ENCODE results near the gene UNC13D. TPM values are rescaled to one million over a fixed set of nuclear protein-coding genes. Genes with fewer than 3 reads are reported as not detected.

The UNC13D gene
- total and polyA plus RNA-seq, 7 donors: 4.3 to 61.9 (median 10.2) TPM

GRCh38 chr17:75783069-75783783, 61.0 kb downstream of the UNC13D start:
- no peak for DNase-seq
- Histone ChIP-seq H3K36me3 (peaks cover 8 to 11% (median 9%) of the 10 kb centered on the region in 4 donors), H3K9me3 (no peaks in the 10 kb centered on the region), H3K4me1 (peaks cover 0 to 49% (median 35%) of the 10 kb centered on the region in 4 donors), H3K27ac (peak overlapping the region; percentile 95 to 99 (median 97)), H3K27me3 (no peaks in the 10 kb centered on the region), H3K4me3 (no peak overlapping the region)
- TF ChIP-seq POLR2AphosphoS5 (IDR thresholded peaks at IDR 0.05) (no peak), POLR2A (IDR thresholded peaks at IDR 0.05) (no peak), CTCF (IDR thresholded peaks at IDR 0.05) (peak in 3 of 4 experiments; percentile 62 to 84 (median 73)), EP300 (IDR thresholded peaks at IDR 0.05) (no peak)
- 3% methylated on average over 6 of the region's 6 CpGs for WGBS, 2 donors
- intact Hi-C loops (cut with DNase I): loop anchor here (5.0 kb wide), 1 partner anchor 94 kb away; the partner anchor contains the start of gene TRIM47

- intact Hi-C loops (cut with DNase I): loop anchor here (5.0 kb wide), 2 partner anchors 97 to 117 kb away; partner anchors contain the start of genes TRIM47 and TRIM65
- Histone ChIP-seq H3K36me3 (peaks cover 8 to 38% (median 17%) of the 10 kb centered on the region in 4 donors), H3K27me3 (no peaks in the 10 kb centered on the region), H3K4me3 (peak overlapping the region in 1 of 4 donors; percentile 91), H3K27ac (peak overlapping the region; percentile 53 to 98 (median 83)), H3K9me3 (no peaks in the 10 kb centered on the region), H3K4me1 (peaks cover 0 to 43% (median 33%) of the 10 kb centered on the region in 4 donors)
- no peak for TF ChIP-seq CTCF (IDR thresholded peaks at IDR 0.05)
- no peak for TF ChIP-seq POLR2AphosphoS5 (IDR thresholded peaks at IDR 0.05)
- WGBS, 2 donors: 20 to 21% methylated on average over 5 of the region's 5 CpGs
- DNase-seq: no peak
Measured at GRCh38 chr17:75779987-75780889, 64.0 kb downstream of the UNC13D start.

GRCh38 chr17:75779250-75779986, 64.8 kb downstream of the UNC13D start:
- WGBS, 2 donors: 1% methylated on average over 84 of the region's 84 CpGs
- DNase-seq: peak; percentile 99
- H3K4me1 ChIP-seq: peaks cover 0 to 41% (median 32%) of the 10 kb centered on the region in 4 donors
- TF ChIP-seq POLR2AphosphoS5 (IDR thresholded peaks at IDR 0.05): peak; percentile 100
- no peak for TF ChIP-seq CTCF (IDR thresholded peaks at IDR 0.05)
- peak; percentile 100 for TF ChIP-seq POLR2A (IDR thresholded peaks at IDR 0.05)
- peak in 2 of 4 donors; percentile 70 to 88 for TF ChIP-seq EP300 (IDR thresholded peaks at IDR 0.05)
- H3K27ac ChIP-seq: peak overlapping the region; percentile 94 to 99 (median 98)
- H3K9me3 ChIP-seq: no peaks in the 10 kb centered on the region
- H3K36me3 ChIP-seq: peaks cover 8 to 46% (median 19%) of the 10 kb centered on the region in 4 donors
- peak overlapping the region; percentile 78 to 97 (median 86) for H3K4me3 ChIP-seq
- intact Hi-C loops (cut with DNase I): loop anchor here (5.0 kb wide), 1 partner anchor 118 kb away; the partner anchor contains the start of gene TRIM65
- no peaks in the 10 kb centered on the region for H3K27me3 ChIP-seq

GRCh38 chr17:75778861-75779249, 65.3 kb downstream of the UNC13D start:
- H3K27me3 ChIP-seq: no peaks in the 10 kb centered on the region
- H3K9me3 ChIP-seq: no peaks in the 10 kb centered on the region
- 0% methylated on average over 38 of the region's 38 CpGs for WGBS, 2 donors
- intact Hi-C loops (cut with DNase I): loop anchor here (5.0 kb wide), 1 partner anchor 118 kb away; the partner anchor contains the start of gene TRIM65
- peaks cover 8 to 52% (median 20%) of the 10 kb centered on the region in 4 donors for H3K36me3 ChIP-seq
- TF ChIP-seq CTCF (IDR thresholded peaks at IDR 0.05) (peak in 3 of 4 experiments; percentile 51 to 60 (median 53)), POLR2A (IDR thresholded peaks at IDR 0.05) (no peak), POLR2AphosphoS5 (IDR thresholded peaks at IDR 0.05) (peak in 1 of 4 donors; percentile 26), EP300 (IDR thresholded peaks at IDR 0.05) (no peak)
- peaks cover 0 to 36% (median 28%) of the 10 kb centered on the region in 4 donors for H3K4me1 ChIP-seq
- no peak for DNase-seq
- peak overlapping the region; percentile 78 to 97 (median 86) for H3K4me3 ChIP-seq
- peak overlapping the region; percentile 94 to 99 (median 98) for H3K27ac ChIP-seq

All from sigmoid colon (tissue), 7 donors.